Pericardium fibroblast (primary cell): ENCODE measurements around the gene PHF3. TPM values are rescaled to one million over a fixed set of nuclear protein-coding genes. Genes with fewer than 3 reads are reported as not detected.

ENCODE experiments used
- total RNA-seq: library from RNA; depleted of rRNA; stranded (reverse); fragments of >200 nt; gene quantifications from 2 replicates; pipeline ENCODE4 v1.2.3, GENCODE V29; 2015

PHF3 gene
- total RNA-seq: 24.7 and 29.5 TPM in 2 replicates

GRCh38 chr6:63635588-63636517 lies at the start of gene PHF3:
PHF3 (plus strand) TSS chr6:63635802; CDS start chr6:63646552, 10,750 bp downstream.

Other genes starting within 250 kb of the PHF3 start
- 9.9 and 10.1 TPM in 2 replicates for gene PTP4A1, start 63.3 kb upstream of the PHF3 start, total RNA-seq